CD4-positive, alpha-beta T cell (primary cell): ENCODE data around the gene RAD18. TPM values are rescaled to one million over a fixed set of nuclear protein-coding genes. Genes with fewer than 3 reads are reported as not detected.

Experiments
- ATAC-seq: fragments of 200-7000 bp; cut with Tn5 transposase; one replicate; pipeline ENCODE4 v1.10.0; 2022; ENCODE audit warnings: mild to moderate bottlenecking; ENCODE audit not compliant: poor library complexity
- CTCF ChIA-PET: fragments of 350-600 bp; sonication (Branson Sonifier 250); formaldehyde crosslinking; loops from one replicate; lab custom pipeline; 2021; ENCODE audit warnings: antibody characterized with exemption, inconsistent platforms; lab: Charles Lee
- POLR2A ChIA-PET: fragments of 350-600 bp; sonication (Branson Sonifier 250); formaldehyde crosslinking; loops from one replicate; lab custom pipeline; 2021; ENCODE audit warnings: antibody characterized with exemption, inconsistent platforms; lab: Charles Lee
- DNase-seq, 14 experiments: peaks; one replicate each; pipeline ENCODE4 v3.0.0-alpha.2; 2013 to 2020; ENCODE audit warnings: mixed read lengths in 2 of 14
- H3K27ac ChIP-seq, 2 donors: one replicate each; pipeline versions ENCODE4 v1.5.1 to v1.7.0; 2013; ENCODE audit warnings: low read length in 2 of 2, low read depth in 1 of 2, mild to moderate bottlenecking in 1 of 2
- H3K27me3 ChIP-seq, 2 experiments: 1 replicate in 1 of 2; 2 replicates in 1 of 2; pipeline versions ENCODE4 v1.6.1 to v1.7.0; 2013; ENCODE audit warnings: low read length in 2 of 2, control low read depth in 1 of 2, mild to moderate bottlenecking in 1 of 2, moderate library complexity in 1 of 2; ENCODE audit not compliant: insufficient read depth in 2 of 2, control insufficient read depth in 1 of 2
- H3K36me3 ChIP-seq: one replicate; pipeline ENCODE4 v1.6.1; 2013; ENCODE audit warnings: low read length, control low read depth; ENCODE audit not compliant: insufficient read depth
- H3K4me1 ChIP-seq: one replicate; pipeline ENCODE4 v1.6.1; 2013; ENCODE audit warnings: low read length, control low read depth; ENCODE audit not compliant: insufficient read depth
- H3K4me3 ChIP-seq: one replicate; pipeline ENCODE4 v1.5.1; 2013; ENCODE audit warnings: mild to moderate bottlenecking, low read length, moderate library complexity
- H3K9me3 ChIP-seq, 2 experiments: 1 replicate in 1 of 2; 2 replicates in 1 of 2; pipeline versions ENCODE4 v1.6.1 to v1.7.0; 2013; ENCODE audit warnings: low read length in 2 of 2, mild to moderate bottlenecking in 2 of 2, control low read depth in 1 of 2, moderate library complexity in 1 of 2; ENCODE audit not compliant: control insufficient read depth in 1 of 2, insufficient read depth in 1 of 2
- H3K27ac Mint-ChIP-seq: one replicate; pipeline ENCODE4 v1.8.0; 2020; ENCODE audit warnings: mixed read lengths
- H3K27me3 Mint-ChIP-seq: one replicate; pipeline ENCODE4 v1.8.0; 2021; ENCODE audit warnings: mixed read lengths
- H3K36me3 Mint-ChIP-seq: one replicate; pipeline ENCODE4 v1.8.0; 2021; ENCODE audit warnings: low read depth, mixed read lengths
- H3K4me1 Mint-ChIP-seq: one replicate; pipeline ENCODE4 v1.8.0; 2021; ENCODE audit warnings: low read depth, mixed read lengths
- H3K4me3 Mint-ChIP-seq: one replicate; pipeline ENCODE4 v1.8.0; 2020; ENCODE audit warnings: mild to moderate bottlenecking, mixed read lengths
- H3K9me3 Mint-ChIP-seq: one replicate; pipeline ENCODE4 v1.8.0; 2020; ENCODE audit warnings: mixed read lengths
- intact Hi-C, 2 experiments: fragments of 100-400 bp; cut with DNase I in 1 of 2; cut with micrococcal nuclease in 1 of 2; formaldehyde crosslinking; loops; one replicate each; pipeline versions ENCODE4 v1.15.1 to v1.9.0; 2023 to 2025; cut with DNase I, micrococcal nuclease
- total RNA-seq, 174 experiments: library from RNA in 2 of 174; stranded (reverse) in 2 of 174; gene quantifications; one replicate each; pipeline ENCODE4 v1.2.3 and lab custom pipeline; 2021 to 2026
- TF ChIP-seq, protein P1 (sequence below): fragments of 200-600 bp; IDR thresholded peaks from one replicate; pipeline ENCODE4 v1.8.0; 2022; ENCODE audit warnings: antibody characterized with exemption, mild to moderate bottlenecking

The RAD18 gene
- total RNA-seq, 2 experiments from 2014 or later = 9.6 to 10.0 TPM

DNA sequence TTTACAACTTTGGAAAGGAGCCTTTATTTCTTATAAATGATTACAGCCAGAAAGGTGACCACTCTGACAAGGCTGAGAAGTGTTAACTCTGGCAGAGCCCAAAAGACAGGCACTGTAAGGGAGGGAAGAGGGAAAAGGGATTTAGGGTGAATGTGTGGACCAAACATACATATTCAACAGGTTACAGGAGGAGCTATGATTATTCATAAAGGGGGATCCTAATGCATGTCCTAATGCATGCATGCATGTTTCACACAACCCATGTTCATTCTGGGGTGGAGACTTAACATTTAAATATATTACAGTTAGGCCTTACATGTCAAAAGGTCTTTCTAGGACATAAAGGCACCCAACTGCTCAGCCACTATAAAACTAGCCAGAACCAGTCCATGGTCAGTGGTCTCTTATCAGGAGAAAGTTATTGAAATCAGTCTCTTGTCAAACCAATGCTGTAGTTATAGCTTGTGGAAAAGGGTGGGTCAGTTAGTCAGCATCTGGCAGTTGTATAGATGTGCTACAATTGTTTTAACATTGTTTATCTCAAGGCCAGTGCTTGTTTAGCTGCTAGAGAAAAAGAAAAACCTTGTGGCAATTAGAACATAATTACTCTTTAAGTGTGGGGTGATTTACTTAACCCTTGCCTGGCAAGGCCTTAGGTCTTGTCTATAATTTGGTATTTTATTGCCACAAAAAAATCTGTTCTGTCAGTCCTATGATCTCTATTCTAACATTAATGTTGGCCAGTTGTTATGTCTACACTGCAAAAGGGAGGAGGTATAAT is 77.5 kb downstream of the RAD18 start:
- Mint-ChIP-seq H3K27ac (no peak overlapping the region), H3K27me3 (no peaks in the 10 kb centered on the region), H3K36me3 (peaks cover 89% of the 10 kb centered on the region), H3K9me3 (no peaks in the 10 kb centered on the region), H3K4me3 (no peak overlapping the region), H3K4me1 (no peaks in the 10 kb centered on the region)
- Histone ChIP-seq H3K27me3 (no peaks in the 10 kb centered on the region), H3K9me3 (no peaks in the 10 kb centered on the region), H3K27ac (no peak overlapping the region), H3K4me3 (no peak overlapping the region), H3K36me3 (peaks cover 4% of the 10 kb centered on the region), H3K4me1 (no peaks in the 10 kb centered on the region)
- intact Hi-C loops = no loop called here
- DNase-seq = no peak
- POLR2A ChIA-PET = no interaction called here
- TF ChIP-seq, protein P1, sequence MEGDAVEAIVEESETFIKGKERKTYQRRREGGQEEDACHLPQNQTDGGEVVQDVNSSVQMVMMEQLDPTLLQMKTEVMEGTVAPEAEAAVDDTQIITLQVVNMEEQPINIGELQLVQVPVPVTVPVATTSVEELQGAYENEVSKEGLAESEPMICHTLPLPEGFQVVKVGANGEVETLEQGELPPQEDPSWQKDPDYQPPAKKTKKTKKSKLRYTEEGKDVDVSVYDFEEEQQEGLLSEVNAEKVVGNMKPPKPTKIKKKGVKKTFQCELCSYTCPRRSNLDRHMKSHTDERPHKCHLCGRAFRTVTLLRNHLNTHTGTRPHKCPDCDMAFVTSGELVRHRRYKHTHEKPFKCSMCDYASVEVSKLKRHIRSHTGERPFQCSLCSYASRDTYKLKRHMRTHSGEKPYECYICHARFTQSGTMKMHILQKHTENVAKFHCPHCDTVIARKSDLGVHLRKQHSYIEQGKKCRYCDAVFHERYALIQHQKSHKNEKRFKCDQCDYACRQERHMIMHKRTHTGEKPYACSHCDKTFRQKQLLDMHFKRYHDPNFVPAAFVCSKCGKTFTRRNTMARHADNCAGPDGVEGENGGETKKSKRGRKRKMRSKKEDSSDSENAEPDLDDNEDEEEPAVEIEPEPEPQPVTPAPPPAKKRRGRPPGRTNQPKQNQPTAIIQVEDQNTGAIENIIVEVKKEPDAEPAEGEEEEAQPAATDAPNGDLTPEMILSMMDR = no peak
- CTCF ChIA-PET = no interaction called here
- ATAC-seq = no peak

DNA sequence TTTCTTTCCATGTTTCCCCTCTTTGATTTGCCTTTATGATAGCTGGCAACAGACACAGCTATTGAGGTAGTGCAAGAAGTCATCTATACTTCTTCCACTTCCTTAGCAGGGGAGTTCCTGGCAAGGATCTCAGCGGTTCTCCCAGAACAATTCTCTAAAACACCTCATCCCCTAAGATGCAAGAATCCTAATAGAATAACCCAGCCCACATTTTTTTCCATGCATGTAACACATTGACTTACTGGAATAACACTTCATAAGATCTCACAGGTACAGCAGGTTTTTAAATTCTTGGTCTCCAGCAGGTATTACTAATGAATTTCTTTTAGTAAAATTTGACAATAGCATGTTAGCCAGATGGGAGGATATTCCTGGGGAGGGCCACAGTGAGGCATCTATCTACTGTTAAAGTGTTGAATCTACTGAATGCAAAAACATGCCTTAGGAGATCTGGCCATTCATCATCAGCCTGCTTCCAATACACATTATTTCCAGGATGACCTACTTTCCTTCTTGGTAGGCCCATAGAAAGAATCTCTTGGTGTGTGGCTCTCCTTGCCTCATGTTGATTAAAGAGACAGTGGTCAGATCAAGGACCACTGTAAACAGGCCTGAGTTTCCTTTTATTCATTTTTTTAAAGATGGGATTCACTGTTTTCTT is 78.5 kb downstream of the RAD18 start:
- Histone ChIP-seq H3K27me3 (no peaks in the 10 kb centered on the region), H3K9me3 (no peaks in the 10 kb centered on the region), H3K36me3 (peaks cover 4% of the 10 kb centered on the region), H3K4me3 (no peak overlapping the region), H3K27ac (no peak overlapping the region), H3K4me1 (no peaks in the 10 kb centered on the region)
- H3K36me3 Mint-ChIP-seq = peaks cover 89% of the 10 kb centered on the region
- POLR2A ChIA-PET = no interaction called here
- H3K4me3 Mint-ChIP-seq = no peak overlapping the region
- H3K4me1 Mint-ChIP-seq = no peaks in the 10 kb centered on the region
- H3K9me3 Mint-ChIP-seq = no peaks in the 10 kb centered on the region
- CTCF ChIA-PET = no interaction called here
- H3K27ac Mint-ChIP-seq = no peak overlapping the region
- intact Hi-C loops = no loop called here
- ATAC-seq (no peak), DNase-seq (no peak)
- no peaks in the 10 kb centered on the region for H3K27me3 Mint-ChIP-seq
- TF ChIP-seq, protein P1 = no peak

DNA sequence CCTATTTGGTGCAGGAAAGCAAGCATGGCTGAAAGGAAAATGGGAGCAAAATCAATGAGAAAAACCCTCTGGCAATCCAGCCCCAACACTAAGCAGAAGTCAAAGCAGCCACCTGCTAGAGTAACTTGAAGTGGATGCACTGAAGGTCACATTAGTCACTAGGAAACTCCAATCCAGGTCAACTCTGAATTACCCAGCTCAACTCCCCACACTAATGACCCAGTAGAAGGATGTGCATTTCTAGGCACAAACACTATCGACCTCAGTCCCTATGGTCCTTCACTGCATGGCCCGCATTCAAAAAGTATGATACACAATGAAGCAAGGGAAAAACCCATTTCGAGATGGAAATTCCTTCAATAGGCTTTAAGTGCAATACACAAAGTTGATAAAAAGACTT is 80.6 kb downstream of the RAD18 start:
- peaks cover 86% of the 10 kb centered on the region for H3K36me3 Mint-ChIP-seq
- no peak overlapping the region for H3K27ac ChIP-seq
- DNase-seq = no peak
- H3K4me1 ChIP-seq = no peaks in the 10 kb centered on the region
- H3K9me3 Mint-ChIP-seq = no peaks in the 10 kb centered on the region
- TF ChIP-seq, protein P1 = no peak
- no peak for ATAC-seq
- intact Hi-C loops = no loop called here
- H3K4me3 Mint-ChIP-seq = no peak overlapping the region
- H3K4me3 ChIP-seq = no peak overlapping the region
- H3K27me3 ChIP-seq = no peaks in the 10 kb centered on the region
- CTCF ChIA-PET = interaction anchor here (0.9 kb wide), 1 partner anchor 16 kb away, joined by 3 read pairs; no protein-coding TSS in a partner anchor
- no peaks in the 10 kb centered on the region for H3K9me3 ChIP-seq
- POLR2A ChIA-PET = no interaction called here
- no peak overlapping the region for H3K27ac Mint-ChIP-seq
- no peaks in the 10 kb centered on the region for H3K27me3 Mint-ChIP-seq
- H3K36me3 ChIP-seq = no peaks in the 10 kb centered on the region
- no peaks in the 10 kb centered on the region for H3K4me1 Mint-ChIP-seq
